HG03103 (cell line): ENCODE measurements around the gene CALU.
A peak's percentile ranks its signal among the peaks of the same experiment; 100 is the strongest.

Experiments used
- ATAC-seq: cut with Tn5 transposase; IDR thresholded peaks from one replicate; pipeline ENCODE4 v1.9.1; 2021; ENCODE audit warnings: low read depth; ENCODE audit not compliant: unreplicated experiment

The CALU gene

GRCh38 chr7:128739048-128739962 lies at the start of gene CALU:
CALU (plus strand) TSS chr7:128739359; CDS start chr7:128748584, 9,225 bp downstream.
- ATAC-seq = peak; percentile 96

GRCh38 chr7:128691227-128691626 lies 47.9 kb upstream of the CALU start:
- ATAC-seq = no peak

- ATAC-seq = no peak
These were observed 46.4 kb upstream of the CALU start for GRCh38 chr7:128692623-128693270.

- no peak for ATAC-seq
These were observed 45.7 kb upstream of the CALU start for GRCh38 chr7:128693373-128694015.

GRCh38 chr7:128694738-128695137 lies 44.4 kb upstream of the CALU start:
- ATAC-seq = no peak

GRCh38 chr7:128697302-128697905 lies 41.8 kb upstream of the CALU start:
- no peak for ATAC-seq

GRCh38 chr7:128699196-128699712 lies 39.9 kb upstream of the CALU start:
- no peak for ATAC-seq

- ATAC-seq = no peak
These were observed 39.3 kb upstream of the CALU start for GRCh38 chr7:128699895-128700294.

- ATAC-seq = no peak
These were observed 37.9 kb upstream of the CALU start for GRCh38 chr7:128701062-128701785.

- ATAC-seq = no peak
These were observed 35.4 kb upstream of the CALU start for GRCh38 chr7:128703609-128704241.

GRCh38 chr7:128705891-128706333 lies 33.2 kb upstream of the CALU start:
- no peak for ATAC-seq

GRCh38 chr7:128707752-128708151 lies 31.4 kb upstream of the CALU start:
- no peak for ATAC-seq

- no peak for ATAC-seq
These were observed 30.9 kb upstream of the CALU start for GRCh38 chr7:128708235-128708634.

- no peak for ATAC-seq
These were observed 30.3 kb upstream of the CALU start for GRCh38 chr7:128708824-128709223.

GRCh38 chr7:128710481-128710880 lies 28.7 kb upstream of the CALU start:
- no peak for ATAC-seq

GRCh38 chr7:128713794-128714193 lies 25.4 kb upstream of the CALU start:
- ATAC-seq = no peak

- ATAC-seq = no peak
These were observed 24.3 kb upstream of the CALU start for GRCh38 chr7:128714701-128715495.

- no peak for ATAC-seq
These were observed 20.1 kb upstream of the CALU start for GRCh38 chr7:128718967-128719642.
